ENCODE results near the gene THOC7. TPM values are rescaled to one million over a fixed set of nuclear protein-coding genes. Genes with fewer than 3 reads are reported as not detected.

THOC7 gene
- total RNA-seq, 1 donor: 68.0 TPM

DNA sequence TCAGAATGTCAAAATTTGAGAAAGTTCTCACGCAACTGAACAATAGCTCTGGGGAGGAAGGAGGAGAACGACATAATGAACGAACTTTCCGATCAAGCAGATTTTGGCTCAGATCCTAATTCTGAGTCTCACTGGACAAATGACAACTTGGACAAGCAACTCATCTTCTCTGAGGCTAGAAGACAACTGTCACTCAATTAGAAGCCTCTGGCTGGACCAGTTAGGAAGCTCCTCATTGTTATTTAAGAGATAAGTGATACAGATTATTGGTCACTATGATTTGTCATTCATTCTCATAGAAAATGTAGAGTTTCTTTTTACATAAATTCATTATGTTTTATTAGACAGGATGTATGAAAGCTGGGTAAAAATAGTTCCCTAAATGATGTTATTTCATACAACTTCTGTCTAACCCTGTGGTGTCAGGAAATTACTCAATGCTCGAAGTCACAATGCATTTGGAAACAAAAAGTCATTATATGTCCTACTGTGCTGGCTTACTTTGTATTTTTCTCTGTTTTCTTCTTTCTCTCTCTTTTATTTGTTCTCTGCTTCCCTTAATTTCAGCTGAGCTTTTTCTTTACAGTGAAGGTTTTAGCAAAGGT lies 55.5 kb downstream of the THOC7 start:
- TF ChIP-seq, protein P1, sequence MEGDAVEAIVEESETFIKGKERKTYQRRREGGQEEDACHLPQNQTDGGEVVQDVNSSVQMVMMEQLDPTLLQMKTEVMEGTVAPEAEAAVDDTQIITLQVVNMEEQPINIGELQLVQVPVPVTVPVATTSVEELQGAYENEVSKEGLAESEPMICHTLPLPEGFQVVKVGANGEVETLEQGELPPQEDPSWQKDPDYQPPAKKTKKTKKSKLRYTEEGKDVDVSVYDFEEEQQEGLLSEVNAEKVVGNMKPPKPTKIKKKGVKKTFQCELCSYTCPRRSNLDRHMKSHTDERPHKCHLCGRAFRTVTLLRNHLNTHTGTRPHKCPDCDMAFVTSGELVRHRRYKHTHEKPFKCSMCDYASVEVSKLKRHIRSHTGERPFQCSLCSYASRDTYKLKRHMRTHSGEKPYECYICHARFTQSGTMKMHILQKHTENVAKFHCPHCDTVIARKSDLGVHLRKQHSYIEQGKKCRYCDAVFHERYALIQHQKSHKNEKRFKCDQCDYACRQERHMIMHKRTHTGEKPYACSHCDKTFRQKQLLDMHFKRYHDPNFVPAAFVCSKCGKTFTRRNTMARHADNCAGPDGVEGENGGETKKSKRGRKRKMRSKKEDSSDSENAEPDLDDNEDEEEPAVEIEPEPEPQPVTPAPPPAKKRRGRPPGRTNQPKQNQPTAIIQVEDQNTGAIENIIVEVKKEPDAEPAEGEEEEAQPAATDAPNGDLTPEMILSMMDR (IDR thresholded peaks at IDR 0.05; ENCODE audit: insufficient read depth, low read length): no peak
- no peak for DNase-seq (ENCODE audit: low read depth)
- H3K4me3 ChIP-seq (ENCODE audit: low read depth, low read length): no peak overlapping the region

- DNase-seq (ENCODE audit: low read depth): no peak
- no peak overlapping the region for H3K4me3 ChIP-seq (ENCODE audit: low read depth, low read length)
- TF ChIP-seq, protein P1 (IDR thresholded peaks at IDR 0.05; ENCODE audit: insufficient read depth, low read length): no peak
Observed at GRCh38 chr3:63803911-63804310, 59.7 kb downstream of the THOC7 start.

GRCh38 chr3:63800097-63800496 lies 63.5 kb downstream of the THOC7 start:
- TF ChIP-seq, protein P1 (IDR thresholded peaks at IDR 0.05; ENCODE audit: insufficient read depth, low read length): no peak
- no peak overlapping the region for H3K4me3 ChIP-seq (ENCODE audit: low read depth, low read length)
- no peak for DNase-seq (ENCODE audit: low read depth)

DNA sequence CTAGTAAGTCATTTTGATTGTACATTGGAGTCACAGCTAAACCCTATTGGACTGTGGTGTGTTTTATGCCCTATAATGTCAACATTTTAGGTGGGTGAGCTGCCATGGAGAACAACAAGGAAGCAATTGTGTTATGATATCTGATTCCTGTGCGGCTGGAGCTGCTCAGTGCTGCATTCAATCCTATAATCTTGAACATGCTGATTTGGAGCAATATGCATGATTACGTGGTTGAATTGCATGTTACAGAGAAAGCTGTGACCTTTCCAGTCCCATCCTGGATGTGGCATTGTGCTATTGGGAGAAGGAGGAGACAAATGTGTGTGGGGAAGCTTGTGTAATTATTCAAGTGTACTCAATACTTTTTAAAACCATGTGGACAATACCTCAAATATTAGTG lies 64.7 kb downstream of the THOC7 start:
- TF ChIP-seq, protein P1 (IDR thresholded peaks at IDR 0.05; ENCODE audit: insufficient read depth, low read length): no peak
- no peak overlapping the region for H3K4me3 ChIP-seq (ENCODE audit: low read depth, low read length)
- DNase-seq (ENCODE audit: low read depth): no peak

- TF ChIP-seq, protein P1 (IDR thresholded peaks at IDR 0.05; ENCODE audit: insufficient read depth, low read length): no peak
- no peak for DNase-seq (ENCODE audit: low read depth)
- H3K4me3 ChIP-seq (ENCODE audit: low read depth, low read length): no peak overlapping the region
Observed at GRCh38 chr3:63798544-63798943, 65.1 kb downstream of the THOC7 start.

DNA sequence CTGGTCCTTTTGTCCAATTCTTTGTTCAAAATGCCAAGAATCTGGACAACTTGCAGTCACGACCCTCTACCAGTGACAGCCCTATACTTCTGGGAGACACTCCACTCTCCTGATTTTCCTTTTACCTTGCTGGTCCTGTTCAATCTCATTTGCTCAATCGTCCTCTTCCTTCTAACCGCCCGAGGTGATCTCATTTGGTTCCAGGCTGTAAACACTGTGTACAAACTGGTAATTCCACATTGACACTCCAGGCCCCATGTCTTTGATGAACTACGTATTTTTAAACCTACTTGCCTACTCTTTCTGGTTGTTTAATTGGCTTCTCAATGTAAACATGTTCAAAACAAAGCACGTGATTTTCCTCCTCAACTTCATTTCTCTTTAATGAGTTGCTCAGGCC lies 68.2 kb downstream of the THOC7 start:
- H3K4me3 ChIP-seq (ENCODE audit: low read depth, low read length): no peak overlapping the region
- TF ChIP-seq, protein P1 (IDR thresholded peaks at IDR 0.05; ENCODE audit: insufficient read depth, low read length): no peak
- DNase-seq (ENCODE audit: low read depth): no peak

DNA sequence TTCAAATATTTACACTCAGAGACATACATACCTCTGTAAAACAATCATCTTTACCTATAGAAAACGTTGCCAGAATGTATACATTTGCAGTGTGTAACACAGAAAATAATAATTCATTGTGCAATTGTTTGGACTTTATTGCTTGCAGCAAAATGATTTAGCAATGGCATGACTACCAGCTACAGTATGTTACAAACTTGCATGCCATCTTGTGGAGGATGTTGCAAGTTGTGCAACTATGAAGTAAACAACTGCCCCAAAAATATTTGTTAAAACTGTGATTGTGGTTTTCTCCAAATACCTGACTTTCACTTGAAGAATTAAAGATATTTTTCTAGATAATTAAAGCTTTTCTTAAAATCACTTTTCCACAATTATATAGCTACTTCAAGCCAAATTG lies 71.6 kb downstream of the THOC7 start:
- DNase-seq (ENCODE audit: low read depth): peak; percentile 77
- H3K4me3 ChIP-seq (ENCODE audit: low read depth, low read length): no peak overlapping the region
- TF ChIP-seq, protein P1 (IDR thresholded peaks at IDR 0.05; ENCODE audit: insufficient read depth, low read length): peak; percentile 54
